Activated naive CD4-positive, alpha-beta T cell treated with anti-CD3 and anti-CD28 coated beads, Interleukin-2, amount 50 U/mL, for 16 hours (primary cell): Measurements from ENCODE around the gene KRT83.
A peak's percentile ranks its signal among the peaks of the same experiment; 100 is the strongest.

ENCODE experiments used
- DNase-seq: peaks from one replicate; pipeline ENCODE4 v3.0.0-alpha.2; 2020

The KRT83 gene

DNA sequence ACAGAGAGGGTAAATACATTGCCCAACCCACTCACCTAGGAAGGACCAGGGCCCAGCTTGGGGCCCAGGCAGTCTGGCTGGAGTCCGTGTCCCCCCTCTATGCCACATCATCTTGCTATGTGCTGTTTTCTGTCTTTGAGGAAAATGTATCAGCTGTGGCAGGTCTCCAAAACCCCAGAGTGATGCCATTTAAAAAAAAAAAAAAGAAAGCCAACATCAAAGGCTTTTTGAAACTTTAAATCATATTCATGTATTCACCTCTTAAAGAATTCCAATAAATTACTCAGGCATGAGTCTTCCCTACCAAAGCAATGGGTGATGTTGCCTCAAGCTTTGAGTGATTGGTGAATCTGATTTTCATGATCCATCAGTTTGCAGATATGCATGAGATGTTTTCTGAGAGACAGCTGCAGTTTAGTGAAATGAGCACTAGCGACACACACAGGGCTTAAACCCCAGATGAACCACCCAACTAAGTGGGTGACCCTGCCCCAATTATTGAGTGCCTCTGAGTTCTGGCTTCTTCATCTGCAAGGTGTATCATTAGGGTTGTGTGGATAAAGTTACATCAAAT lies 35.9 kb downstream of the KRT83 start:
- DNase-seq = no peak

DNA sequence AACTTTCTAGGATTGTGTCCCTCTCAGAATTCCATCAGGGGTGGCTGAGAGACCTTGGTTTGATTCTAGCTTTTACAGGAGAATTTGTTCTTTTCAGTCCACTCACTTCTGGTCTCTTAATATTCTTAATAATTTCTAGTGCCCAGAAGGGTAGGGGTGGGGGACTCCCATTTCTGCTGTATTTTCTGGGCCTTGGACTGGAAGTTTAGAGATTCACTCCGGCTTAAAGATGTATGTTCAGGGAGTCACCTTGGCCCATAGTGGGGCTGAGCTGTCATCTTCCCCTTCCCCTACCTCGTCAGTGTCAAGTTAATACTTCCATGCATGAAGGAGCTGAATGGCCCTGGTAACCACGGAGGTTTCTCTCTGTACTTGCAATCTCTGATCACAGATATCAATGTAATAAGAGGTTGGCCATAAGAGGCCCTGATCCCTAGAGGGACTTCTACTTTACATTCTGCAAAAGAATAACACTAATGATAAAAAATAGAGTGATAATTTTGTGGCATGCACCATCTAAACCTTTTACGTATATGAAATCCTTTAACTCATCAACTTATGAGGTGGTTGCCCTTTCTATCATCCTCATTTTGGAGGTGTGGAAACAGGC lies 36.5 kb downstream of the KRT83 start:
- DNase-seq = no peak

DNA sequence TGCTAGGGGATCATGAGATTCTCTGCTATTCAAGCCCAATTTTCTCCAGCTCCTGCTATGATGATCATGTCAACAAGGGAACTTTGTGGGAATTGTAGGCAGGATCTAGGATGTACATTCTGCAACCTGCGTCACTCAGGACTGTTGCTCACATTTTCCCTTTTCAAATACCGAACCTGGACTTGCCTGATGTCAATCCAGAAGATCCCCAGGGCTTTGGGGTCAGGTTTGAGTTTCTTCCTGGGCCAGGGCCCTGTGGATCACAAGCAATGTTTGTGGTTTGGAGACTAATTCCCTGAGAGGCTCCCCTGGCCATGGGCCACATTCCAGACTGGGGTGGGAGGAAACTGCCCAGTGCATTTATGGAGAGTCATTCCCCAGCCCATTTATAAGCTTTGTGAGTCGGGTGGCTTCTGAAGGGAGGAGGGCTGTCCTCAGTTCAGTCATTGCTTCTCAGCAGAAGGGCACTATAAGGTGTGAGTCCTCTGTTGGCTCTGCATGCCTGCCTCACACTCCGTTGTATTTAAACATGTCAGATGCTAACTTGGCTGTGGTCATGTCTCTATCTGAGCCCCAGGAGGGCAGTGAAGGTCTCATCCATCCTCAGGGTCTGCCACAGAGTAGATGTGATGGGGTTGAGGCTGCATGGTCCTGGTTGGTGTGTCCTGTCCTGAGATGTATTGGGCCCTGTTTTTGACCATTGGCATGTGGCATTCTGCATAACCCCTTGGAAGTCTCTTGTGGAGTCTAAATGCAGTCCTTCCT lies 40.2 kb downstream of the KRT83 start:
- no peak for DNase-seq

DNA sequence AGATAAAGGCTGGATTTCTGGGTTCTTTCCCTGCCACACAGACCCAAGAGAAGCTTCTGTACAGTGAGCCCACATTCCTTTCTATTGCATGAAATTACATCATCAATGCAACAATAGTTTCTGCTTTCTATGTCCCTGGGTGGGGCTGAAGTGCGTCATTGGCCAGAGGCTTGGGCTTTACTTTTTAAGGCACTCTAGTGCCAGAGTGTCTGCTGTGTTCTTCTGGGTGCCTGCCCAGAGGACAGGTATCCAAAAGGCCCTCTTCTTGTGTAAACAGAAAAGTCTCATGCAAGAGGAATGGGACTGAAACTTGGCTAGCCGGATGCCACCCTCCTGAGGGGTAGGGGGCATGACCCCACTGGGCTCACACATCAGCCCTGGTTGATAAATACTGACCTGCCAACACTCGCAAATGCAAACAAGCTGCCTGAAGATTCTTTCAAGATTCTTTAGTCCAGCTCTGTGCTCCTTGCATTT lies 40.8 kb downstream of the KRT83 start:
- no peak for DNase-seq

DNA sequence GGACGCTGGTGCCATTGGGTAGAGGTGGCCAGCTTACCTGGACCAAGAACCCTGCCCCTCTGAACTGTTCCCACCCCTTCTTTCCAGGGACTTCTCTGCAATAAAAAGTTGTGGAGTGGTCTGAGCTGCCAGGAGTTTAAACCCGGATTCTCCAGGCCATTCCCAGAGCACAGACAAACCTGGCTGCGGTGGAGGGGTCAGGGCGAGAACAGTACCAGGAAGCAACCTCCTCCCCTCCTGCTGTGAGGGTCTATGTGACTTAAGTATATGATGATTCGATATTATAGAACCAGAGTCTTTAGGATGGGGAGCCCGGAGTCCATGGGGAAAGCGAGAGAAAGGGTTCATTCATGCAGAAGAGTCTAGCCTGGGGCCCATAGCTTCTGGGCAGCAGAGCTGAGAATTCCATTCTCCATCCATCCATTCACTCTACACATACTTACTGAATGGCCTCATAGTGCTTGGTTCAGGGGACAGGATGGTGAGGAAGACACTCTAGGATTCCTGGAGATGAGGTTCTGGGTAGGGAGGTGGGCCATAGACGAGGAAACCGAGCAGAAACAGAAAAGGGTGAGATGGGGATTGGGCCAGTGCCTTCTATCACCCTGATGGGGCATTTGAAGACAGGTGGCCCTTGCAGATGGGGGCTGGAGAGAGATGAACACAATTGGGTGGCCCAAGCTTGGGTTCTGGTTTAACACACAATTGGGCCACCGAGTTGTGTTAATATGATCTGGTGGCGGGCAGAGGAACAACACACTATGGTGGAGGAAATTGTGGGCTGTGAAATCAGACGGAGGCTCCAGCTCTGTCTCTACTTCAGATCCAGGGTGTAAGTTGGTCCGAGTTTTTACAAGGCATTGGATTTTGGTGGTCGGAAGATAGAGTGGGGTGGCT lies 41.5 kb downstream of the KRT83 start:
- no peak for DNase-seq

DNA sequence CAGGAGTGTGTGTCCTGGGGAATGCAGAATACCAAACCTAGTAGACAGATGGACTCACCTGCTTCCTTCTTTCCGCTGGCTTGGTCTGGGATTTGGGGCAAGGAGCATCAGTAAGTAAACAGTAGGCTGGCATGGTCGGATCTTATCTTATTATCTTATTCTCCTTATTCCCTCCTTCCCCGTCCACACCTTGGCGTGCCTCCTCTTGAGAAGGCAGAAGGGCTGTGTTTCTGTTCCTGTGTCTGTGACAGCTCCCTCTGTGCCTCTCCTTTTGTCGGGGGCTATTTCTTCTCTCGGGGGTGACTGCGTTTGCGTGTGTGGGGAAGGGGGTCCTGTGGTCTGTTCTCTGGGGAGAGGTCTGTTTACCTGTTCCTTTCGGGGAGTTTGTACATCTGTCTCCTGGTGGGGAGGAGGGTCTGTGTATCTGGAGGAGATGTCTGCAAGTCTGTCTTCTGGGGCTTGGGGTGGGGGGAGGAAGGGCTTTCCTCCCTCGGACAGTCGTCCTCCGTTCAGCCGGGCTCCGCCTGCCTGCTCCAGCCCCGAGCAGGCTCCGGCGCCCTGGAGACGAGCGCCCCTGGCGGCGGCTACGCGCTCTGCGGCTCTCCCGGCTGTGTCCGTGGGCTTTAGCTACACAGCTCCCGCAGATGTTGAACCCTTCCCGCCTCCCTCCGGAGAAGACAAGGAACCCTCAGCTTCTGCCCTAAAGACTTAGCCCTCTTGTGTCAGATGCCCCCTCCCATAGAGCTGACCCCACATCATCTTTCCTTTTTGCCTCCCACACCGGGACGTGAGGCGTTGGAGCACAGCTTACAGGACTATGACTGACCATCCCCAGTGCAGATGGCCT lies 42.4 kb downstream of the KRT83 start:
- DNase-seq = peak; percentile 76

DNA sequence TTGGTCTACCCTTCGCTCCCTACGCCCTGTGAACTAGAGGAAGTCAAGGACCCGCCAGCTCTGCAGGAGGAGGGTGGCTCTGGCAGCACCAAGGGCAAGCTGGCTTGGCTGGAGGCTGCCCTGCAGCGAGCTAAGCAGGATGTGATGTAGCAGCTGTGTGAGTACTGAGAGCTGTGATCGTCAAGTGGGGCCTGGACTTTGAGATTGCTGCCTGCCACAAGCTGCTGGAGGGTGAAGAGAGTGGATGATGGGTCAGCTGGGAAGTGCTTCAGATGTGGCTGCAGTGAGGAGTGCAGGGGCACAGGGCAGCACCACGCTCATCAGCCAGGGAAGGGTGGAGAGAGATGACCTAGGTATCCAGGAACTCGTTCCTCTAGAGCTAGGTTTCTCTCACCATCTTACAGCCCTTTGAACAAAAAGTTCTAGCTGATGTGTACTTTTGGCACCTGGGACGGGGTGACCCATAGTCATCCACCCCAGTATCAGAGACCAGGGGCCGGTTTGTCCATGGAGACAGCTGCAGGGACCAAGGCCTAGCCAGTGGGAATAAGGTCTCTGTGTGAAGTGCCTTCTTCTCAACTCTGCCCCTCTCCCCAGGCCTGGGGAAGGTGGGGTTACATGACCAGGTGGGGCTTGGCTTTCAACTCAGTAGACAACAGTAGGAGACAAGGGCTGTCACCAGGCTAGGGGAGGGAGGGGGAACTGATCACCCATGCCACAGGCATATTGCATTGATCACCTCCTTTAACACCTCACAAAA lies 43.5 kb downstream of the KRT83 start:
- no peak for DNase-seq

DNA sequence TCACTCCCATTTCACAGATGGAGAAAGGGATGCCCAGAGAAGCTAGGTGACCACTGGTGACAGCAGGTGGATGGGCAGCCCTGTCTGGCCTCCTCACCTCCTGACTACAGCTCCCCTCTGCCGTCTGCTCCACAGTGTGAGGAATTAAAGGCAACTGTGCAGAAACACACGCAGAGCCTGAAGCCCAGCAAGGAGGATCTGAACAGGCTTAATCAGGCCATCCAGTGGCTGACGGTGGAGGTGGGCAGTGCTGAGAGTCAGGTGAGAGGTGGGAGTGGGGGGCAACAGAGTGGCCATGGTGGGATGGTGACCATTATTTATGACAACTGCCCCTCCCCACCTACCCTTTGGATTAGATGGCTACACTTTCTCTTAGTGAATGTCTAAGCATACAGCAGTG lies 45.5 kb downstream of the KRT83 start:
- DNase-seq = no peak

DNA sequence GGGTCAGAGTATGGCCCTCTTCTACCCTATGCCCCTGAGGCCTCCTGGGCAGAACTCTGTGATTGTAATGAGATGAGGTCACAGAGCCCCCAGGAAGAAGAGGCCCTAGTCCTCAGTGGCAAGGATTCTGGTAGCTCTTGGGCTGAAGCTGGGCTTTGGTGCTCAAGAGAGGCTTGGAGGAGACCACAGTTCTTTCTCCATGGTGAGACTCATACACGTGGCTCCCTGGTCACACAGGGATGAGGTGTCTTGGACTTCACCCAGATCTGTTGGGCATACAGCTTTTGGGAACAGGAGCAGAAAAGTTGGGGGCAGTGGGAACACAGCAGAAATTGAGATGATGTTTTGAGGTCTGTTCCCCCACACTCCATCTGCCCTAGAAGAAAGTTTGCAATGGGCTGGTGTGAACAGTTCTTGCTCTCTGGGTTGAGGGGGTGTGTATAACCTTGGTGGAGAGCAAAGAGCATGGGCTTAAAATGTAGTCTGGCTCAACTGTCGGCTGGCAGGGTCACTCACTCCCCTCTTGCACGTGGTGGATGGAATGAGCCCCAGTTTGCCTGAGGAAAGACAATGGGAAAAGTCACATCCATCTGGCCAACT lies 46.6 kb downstream of the KRT83 start, which contains the start of gene KRT86:
KRT86 (plus strand) TSS at position 125 of the 600 bp plus-strand sequence. CDS start 27,272 bp downstream, outside the sequence.
- no peak for DNase-seq

DNA sequence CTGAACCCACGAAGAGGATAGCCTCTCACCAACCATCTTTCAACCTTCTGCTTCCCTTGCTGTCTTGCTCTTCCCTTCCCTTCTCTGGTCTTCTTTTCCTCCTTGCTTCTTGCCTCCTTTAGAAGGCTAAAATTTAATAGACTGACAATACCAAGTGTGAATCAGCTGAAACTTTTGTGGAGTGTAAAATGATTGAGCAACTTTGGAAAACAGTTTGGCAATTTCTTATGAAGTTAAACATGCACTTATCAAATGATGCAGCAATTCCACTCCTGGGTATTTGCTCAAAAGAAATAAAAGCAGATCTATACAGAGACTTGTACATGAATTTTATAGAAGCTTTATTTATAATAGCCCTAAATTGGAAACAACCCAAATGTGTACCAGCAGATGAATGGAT lies 50.0 kb downstream of the KRT83 start:
- DNase-seq = no peak

DNA sequence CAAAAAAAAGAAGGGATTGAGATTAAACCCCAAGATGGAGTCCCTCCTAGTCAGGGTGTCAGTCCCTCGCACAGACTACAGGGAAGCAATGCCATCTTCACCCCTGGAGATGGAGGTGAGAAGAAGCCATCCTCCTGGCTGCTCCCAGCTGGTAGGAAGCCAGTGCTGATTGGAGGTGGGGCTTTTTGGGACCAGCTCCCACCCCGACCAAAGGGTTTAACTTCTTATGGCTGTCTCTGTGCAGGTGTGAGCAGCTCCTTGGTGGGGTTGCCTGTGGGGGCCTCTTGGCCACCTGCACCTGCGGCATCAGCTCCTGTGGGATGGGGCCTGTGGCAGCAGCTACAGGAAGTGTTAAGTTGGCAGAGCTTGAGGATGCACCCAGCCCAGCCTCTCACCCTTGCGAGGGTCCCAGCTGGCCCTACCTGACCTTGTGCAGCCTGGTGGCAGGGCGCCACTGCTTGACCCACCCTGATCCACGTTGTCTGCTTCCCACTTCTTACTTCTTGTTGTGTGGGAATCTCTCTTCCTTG lies 50.6 kb downstream of the KRT83 start:
- no peak for DNase-seq

DNA sequence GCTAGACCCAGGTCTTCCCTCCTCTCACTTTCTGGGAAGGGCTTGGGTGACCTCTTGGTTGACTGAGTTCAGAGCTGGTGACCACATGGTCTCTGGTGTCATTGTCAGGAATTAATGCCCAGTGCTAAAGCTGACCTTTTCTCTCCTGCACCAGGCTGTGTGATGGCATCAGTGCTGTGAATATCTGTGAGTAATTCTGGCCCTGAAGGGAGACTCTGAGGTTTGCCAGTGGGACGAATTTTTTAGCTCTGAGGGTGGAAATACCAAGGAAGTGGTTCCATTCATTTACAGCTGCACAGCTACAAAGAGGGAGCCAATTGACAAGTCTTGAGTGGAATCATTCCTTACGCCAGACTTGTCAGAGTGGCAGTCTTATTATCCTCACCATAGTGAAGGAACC lies 53.0 kb downstream of the KRT83 start:
- no peak for DNase-seq

DNA sequence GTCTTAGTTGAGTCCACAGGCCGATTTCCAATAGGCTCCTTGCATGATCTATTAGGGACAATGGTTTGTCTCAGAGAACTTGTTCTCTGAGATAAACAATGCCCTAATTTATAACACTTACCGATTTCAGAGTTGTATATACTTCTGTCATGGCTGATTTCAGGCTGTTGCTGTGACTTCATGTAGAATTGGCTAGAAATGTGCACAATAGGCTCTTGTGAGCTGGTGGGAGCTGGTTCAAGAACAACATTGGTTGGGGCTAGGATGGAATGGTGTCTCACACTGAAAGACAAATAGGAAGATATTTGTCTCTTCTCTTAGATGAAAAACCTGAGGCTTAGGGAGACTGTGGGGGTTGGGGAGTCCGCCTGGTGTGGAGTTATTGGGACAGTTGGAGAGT lies 53.5 kb downstream of the KRT83 start:
- no peak for DNase-seq

DNA sequence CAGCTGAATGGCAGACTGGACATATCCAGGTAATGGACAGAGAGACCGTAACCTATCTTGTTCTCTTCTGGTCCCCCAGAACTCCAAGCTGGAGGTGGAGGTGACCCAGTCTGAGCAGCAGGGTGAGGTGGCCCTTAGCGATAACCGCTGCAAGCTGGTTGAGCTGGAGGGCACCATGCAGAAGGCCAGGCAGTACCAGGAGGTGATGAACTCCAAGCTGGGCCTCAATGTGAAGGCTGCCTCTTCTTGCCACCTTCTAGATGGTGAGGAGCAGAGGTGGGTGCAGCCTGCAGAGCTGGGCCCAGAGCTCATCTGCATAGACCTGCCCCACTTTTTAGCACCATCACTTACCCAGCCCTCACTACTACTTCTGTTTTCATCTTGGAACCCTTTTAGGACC lies 53.9 kb downstream of the KRT83 start:
- no peak for DNase-seq

DNA sequence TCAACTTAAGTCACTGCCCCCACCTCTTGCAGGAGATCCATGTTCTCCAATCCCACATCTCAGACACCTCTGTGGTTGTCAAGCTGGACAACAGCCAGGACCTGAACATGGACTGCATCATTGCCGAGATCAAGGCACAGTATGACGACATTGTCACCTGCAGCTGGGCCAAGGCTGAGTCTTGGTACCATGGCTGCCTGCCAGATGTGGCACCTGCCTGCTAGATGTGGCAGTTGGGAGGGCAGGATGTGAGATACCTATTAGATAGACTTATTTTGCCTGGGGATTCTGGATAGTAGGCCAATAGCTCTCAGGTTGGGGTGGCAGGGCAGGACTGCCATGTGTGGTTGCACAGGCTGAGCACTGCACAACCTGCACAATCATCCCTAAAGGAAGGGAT lies 54.7 kb downstream of the KRT83 start:
- no peak for DNase-seq

DNA sequence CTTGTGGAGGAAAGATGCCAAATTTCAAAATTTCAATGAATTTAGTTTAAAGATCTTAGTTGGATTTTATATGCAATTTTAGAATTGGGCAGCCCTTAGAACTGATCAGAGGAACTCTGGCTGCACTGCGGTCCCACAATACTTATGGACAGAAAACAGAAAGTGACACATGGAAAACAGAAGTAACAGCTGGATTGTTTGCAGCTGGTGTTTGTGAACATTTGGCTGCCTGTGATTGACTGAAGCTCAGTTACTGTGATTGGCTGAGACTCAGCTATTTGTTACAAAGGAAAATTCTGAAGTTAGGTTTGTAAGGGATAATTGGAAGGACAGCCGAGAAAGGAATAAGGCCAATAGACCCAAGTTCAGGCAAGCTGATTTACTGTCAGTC lies 56.8 kb downstream of the KRT83 start:
- no peak for DNase-seq
